Stimulated activated CD4-positive, alpha-beta T cell treated with anti-CD3 and anti-CD28 coated beads, Interleukin-1b, Interleukin-23, amount 100 ng/mL, for 4 hours (primary cell): ENCODE measurements around the gene PIP5K1C.
"Not testable (repeated sequence)": the region's sequence is repeated elsewhere in the genome, so short reads cannot be mapped to it uniquely, and the experiment has no call there.

Source experiments
- DNase-seq, 2 donors: peaks; one replicate each; pipeline ENCODE4 v3.0.0-alpha.2; 2020; ENCODE audit warnings: low read depth in 2 of 2

PIP5K1C gene

DNA sequence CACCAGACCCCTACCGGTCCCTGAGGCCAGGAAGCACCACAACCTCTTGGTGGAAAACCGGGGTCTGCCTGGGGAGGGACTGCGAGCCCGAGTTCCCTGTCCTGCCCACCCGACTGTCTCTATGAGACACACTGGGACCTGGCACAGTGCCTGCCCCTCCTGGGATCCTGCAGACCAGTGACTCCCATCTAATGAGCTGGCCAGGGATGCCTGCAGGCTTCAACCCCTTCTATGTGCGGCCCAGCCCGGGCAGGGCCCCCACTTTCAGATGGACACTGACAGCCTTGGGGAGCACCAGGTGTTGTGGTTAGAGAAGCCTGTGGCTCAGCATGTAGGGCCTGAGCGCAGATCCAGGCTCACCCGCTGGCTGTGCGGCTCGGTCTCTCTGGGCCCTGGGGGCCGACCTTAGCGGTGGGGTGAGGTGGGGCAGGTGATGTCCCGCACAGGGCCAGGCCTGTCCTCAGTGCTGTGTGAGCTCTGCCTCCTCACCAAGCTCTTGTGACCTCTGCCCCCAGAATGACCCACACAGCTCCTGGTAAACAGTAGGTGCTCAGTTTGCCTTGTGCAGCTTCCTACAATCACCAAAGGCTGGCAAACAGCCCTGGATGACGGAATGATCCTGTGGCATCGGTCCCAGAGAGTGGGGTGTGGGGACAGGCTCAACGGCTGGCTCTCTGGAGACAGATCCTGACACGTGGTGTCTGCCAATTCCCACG is 55.8 kb downstream of the PIP5K1C start:
- DNase-seq, result no peak

GRCh38 chr19:3643674-3644313 is 56.5 kb downstream of the PIP5K1C start:
- DNase-seq, result no peak

GRCh38 chr19:3642987-3643673 is 57.1 kb downstream of the PIP5K1C start:
- DNase-seq, result no peak

DNA sequence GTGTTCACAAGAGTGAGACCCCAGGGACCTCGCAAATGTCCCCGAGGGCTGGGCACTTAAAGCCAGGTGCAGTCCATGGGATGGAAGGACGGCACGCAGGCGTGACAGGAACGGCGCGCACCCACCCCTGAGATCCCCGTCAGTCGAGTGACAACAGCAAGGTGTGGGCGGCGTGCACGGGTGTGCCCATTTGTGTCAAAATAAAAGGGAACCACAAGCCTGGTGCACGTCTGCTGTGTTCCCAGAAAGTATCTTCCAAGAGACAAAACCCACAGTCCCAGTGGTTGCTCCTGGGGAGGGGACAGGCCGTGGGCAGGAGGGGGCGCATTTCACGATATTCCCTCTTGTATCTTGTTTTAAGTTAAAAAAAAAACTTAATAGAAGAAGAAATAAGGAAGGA is 58.0 kb downstream of the PIP5K1C start:
- no peak for DNase-seq

DNA sequence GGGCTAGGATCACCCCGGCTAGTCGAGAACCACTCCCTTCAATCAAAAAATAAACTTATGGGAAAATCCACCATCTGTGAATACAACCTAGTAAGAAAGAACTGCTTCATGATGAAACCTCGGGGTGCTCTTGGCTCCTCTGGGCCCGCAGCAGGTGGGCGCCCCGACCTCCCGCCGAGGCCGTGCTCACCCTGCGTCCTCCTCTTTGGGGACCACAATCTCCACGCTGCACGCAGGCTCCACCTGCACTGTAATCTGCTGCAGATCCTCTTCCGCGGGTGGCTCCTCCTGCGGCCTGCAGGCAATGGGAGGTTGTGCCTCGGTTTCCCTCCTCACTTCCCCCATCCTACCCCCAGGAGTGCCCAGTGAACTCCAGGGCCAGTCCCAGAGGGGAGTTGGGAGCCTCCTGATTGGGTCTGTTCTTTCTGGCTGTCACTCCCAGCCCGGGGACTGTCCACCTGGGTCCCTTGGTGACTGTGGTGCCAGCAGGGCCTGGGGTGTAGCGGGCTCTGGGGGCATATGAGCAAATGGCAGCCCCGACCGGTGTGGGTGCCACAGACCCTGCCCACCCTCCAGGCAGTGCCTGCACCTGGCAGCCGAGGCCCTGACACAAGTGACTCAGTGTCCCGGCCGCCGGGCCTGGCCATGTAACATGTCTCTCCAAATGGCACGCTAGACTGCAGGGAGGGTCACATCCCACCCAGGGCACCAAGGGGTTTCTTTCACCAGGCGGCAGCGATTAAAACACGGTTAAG is 58.6 kb downstream of the PIP5K1C start:
- no peak for DNase-seq

DNA sequence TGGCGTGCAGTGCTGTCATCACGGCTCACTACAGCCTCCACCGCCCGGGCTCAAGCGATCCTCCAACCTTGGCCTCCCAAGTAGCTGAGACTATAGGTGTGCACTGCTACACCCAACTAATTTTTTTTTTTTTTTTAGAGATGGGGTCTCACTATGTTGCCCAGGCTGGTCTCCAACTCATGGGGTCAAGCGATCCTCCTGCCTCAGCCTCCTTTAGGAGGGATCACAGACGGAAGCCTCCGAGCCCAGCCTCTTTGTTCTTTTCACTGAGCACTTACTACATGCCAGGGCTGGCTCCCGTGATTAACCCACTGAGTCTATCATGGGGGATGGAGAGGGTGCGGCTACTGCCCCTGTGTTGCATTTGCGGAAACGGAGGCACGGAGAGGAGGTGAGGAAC is 60.8 kb downstream of the PIP5K1C start:
- no peak for DNase-seq

DNA sequence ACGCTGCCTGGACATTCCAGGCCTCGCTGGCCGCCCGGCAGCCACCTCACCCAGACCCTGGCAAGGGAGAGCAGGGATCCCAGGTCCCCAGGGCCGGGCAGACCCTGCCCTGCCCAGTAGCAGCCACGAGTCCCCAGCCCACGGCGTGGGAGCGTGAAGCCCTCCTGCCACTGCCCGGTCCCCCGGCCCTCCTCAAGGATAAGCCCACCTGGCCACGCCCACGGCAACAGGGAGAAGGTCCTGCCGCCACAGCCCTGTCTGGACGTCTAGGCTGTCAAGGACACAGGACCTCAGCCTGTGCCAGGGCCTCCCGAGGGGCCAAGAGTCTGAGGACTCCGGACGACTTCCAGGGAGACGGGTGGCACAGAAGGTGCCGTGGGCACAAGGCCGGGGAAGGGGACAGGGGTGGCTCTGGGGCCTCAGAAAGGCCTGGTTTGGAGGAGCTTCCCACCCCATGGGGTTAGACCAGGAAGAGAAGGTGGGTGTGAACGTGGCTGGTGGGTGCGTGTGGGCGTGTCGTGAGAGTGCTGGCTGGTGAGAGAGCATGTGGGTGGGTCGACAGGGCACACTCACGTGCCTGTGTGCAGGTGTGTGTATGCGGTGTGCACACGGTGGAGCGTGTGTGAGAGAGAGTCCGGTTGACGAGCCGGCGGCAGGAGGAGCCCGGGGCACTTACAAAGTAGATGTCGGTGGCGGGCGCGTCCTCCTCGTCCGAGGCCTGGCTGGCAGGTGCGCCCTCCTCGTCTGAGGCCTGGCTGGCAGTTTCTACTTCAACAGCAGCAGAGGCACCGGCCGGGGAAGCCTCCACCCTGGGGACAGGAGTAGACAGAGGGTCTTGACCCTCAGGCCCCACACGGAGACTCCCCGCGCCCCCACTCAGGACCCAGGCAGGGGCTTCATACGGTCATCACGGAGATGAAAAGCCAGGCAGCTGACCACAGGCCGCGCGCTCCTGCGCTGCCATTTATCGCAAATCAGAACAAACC is 61.8 kb downstream of the PIP5K1C start:
- DNase-seq, result no peak

GRCh38 chr19:3637621-3638020 is 62.6 kb downstream of the PIP5K1C start:
- no peak for DNase-seq

- no peak for DNase-seq
These were observed 63.3 kb downstream of the PIP5K1C start for GRCh38 chr19:3636962-3637361.

GRCh38 chr19:3636506-3636905 is 63.8 kb downstream of the PIP5K1C start:
- no peak for DNase-seq

- no peak for DNase-seq
These were observed 65.7 kb downstream of the PIP5K1C start for GRCh38 chr19:3634496-3635045.

- no peak for DNase-seq
These were observed 66.7 kb downstream of the PIP5K1C start for GRCh38 chr19:3633559-3633988.

DNA sequence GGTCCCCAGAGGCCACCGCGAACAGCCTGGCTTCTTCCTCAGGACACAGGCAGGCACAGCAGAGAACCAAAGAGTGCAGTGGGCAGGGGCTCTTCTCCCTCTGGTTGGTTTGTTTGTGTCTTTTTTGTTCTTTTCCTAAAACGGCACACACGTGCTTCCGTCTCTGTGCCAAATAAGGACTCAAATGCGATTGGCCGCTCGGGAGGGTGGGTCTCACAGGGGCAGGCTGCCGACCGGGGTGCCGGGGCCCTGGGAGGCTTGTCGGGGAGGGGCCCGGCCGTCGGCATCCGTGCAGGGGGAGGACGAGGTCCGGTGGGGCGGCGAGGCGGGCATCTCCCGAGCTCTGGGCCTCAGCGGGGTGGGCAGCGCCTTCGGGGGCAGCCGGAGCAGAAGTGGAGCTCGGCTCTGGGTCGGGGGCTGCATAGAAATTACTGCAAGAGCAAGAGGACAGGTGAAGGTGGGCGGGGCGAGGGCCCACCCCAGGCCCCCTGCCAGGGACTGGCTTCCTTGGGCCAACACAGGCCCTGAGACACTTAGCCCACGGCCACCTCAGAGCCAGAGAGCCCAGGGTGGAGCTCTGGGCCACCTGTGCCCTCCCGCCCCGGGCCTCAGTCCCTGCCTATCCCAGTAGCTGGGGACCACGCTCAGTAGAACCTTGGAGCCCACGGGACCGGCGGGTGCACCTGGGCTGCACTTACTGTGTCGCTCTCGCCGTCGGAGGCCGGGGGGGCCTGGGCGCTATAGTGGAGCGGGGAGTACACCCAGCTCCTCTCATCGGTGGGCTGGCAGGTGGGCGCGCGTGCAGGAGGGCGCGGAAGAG is 67.3 kb downstream of the PIP5K1C start:
- DNase-seq, result no peak

DNA sequence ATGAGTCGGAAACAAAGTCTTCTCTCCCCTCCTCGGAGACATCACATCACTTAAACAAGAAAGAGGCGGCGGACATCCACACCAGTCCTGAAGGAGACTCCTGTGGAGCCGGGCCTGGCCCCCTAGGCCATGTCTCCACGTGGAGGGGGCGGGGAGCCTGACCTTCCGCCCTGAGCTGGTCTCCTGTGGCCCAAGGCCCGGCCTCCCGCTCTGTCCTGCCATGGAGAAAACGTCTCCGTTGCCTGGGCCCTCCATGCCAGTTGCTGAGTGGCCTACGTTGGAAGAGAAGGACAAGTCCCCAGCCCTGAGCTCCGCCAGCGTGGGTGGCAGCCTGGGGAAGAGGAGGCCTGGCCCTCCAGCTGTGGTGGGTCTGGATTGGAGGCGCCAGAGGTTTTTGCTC is 68.2 kb downstream of the PIP5K1C start:
- no peak for DNase-seq

- no peak for DNase-seq
These were observed 69.0 kb downstream of the PIP5K1C start for GRCh38 chr19:3631053-3631861.

- DNase-seq, result not testable (repeated sequence)
These were observed 71.5 kb downstream of the PIP5K1C start for GRCh38 chr19:3628766-3629165.

- DNase-seq, result no peak
These were observed 72.9 kb downstream of the PIP5K1C start for GRCh38 chr19:3627351-3627723.

DNA sequence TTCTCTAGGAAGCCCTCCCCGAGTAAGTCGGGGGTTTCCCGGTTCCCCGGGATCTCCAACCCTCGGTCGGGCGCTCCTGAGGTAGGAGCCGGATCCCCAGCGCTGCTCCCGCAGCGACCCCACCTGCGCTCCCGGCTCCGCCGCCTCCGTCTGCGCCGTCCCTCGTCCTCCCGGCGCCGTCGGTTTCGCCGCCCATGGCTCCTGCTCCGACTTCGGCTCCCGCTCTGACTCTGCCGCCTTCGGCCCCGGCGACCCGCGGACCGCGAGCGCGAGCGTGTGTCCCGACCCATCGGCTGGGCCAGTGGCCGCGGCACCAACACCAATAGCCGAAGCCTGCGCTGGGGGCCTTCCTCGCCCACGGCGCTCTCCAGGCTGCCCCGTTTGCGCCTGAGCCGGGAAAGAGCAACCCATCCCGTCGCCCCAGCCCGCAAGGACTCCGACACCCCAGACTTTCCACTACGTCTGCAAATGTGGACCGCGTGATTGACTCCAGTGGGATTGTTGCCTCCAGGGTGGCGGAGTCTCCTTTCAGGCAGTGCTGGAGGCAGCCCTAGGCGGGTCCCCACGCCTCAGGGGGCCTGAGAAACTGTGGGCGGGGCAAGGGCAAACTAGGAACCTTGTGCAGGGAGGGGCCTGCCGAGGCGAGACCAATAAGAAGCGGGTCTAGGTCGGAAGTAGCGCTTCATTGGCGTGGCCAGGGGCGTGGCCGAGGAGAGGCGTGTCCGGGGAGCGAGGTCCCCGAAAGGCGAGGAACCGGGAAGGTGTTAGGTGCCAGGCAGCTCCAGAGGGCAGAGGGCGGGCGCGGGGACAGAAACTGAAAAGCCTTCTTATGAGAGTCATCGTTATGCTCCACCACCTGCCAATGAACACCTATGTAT is 73.6 kb downstream of the PIP5K1C start, which contains the start of gene CACTIN:
Gene CACTIN (minus strand): TSS at position 318 of the 878 bp plus-strand sequence. CDS start 28 bp downstream, at position 290.
- DNase-seq, result peak; percentile 98
